Lower lobe of right lung (tissue), 2 donors: Measurements from ENCODE around the gene CCNT1. TPM values are rescaled to one million over a fixed set of nuclear protein-coding genes. Genes with fewer than 3 reads are reported as not detected.

Experiments
- ATAC-seq, 2 donors: fragments of 200-7000 bp; cut with Tn5 transposase; one replicate each; pipeline ENCODE4 v1.9.1; 2020 to 2022; ENCODE audit warnings: mild to moderate bottlenecking in 2 of 2, moderate library complexity in 2 of 2
- DNase-seq: peaks from one replicate; pipeline ENCODE4 v3.0.0-alpha.2; 2020
- H3K27ac ChIP-seq: fragments of 200-600 bp; one replicate; pipeline ENCODE4 v1.8.0; 2022
- H3K27me3 ChIP-seq: fragments of 200-600 bp; one replicate; pipeline ENCODE4 v1.8.0; 2022; ENCODE audit warnings: low read depth
- H3K36me3 ChIP-seq: fragments of 200-600 bp; one replicate; pipeline ENCODE4 v1.8.0; 2022; ENCODE audit warnings: mild to moderate bottlenecking
- H3K4me1 ChIP-seq: fragments of 200-600 bp; one replicate; pipeline ENCODE4 v1.8.0; 2022
- H3K4me3 ChIP-seq: fragments of 200-600 bp; one replicate; pipeline ENCODE4 v1.8.0; 2022; ENCODE audit warnings: mild to moderate bottlenecking
- H3K9me3 ChIP-seq: fragments of 200-600 bp; one replicate; pipeline ENCODE4 v1.8.0; 2022
- intact Hi-C: fragments of 100-400 bp; cut with DNase I; formaldehyde crosslinking; loops from one replicate; pipeline ENCODE4 v1.11.0; 2022
- total RNA-seq: library from RNA; stranded (reverse); fragmentation: NEBNext Ultra II Directional; extraction: Animal tissue kit (Norgen Biotek cat#: 25700); gene quantifications from one replicate; pipeline ENCODE4 v1.2.1, GENCODE V29; 2021
- TF ChIP-seq, protein P1 (sequence below): fragments of 200-600 bp; IDR thresholded peaks from one replicate; pipeline ENCODE4 v1.8.0; 2022; ENCODE audit warnings: antibody characterized with exemption, mild to moderate bottlenecking
- donor health status: DM: no; HTN: yes; CAD: no; lungs with severe emphysema.

CCNT1 gene
- total RNA-seq, 1 donor from 2014 or later, result 34.1 TPM

GRCh38 chr12:48690990-48691389 is 25.5 kb downstream of the CCNT1 start:
- no peak overlapping the region for H3K4me3 ChIP-seq
- H3K9me3 ChIP-seq, result no peaks in the 10 kb centered on the region
- H3K4me1 ChIP-seq, result peaks cover 22% of the 10 kb centered on the region
- no peaks in the 10 kb centered on the region for H3K27me3 ChIP-seq
- intact Hi-C loops, result no loop called here
- ATAC-seq (peak; percentile 67 to 72), DNase-seq (no peak)
- H3K27ac ChIP-seq, result no peak overlapping the region
- peaks cover 62% of the 10 kb centered on the region for H3K36me3 ChIP-seq
- TF ChIP-seq, protein P1, sequence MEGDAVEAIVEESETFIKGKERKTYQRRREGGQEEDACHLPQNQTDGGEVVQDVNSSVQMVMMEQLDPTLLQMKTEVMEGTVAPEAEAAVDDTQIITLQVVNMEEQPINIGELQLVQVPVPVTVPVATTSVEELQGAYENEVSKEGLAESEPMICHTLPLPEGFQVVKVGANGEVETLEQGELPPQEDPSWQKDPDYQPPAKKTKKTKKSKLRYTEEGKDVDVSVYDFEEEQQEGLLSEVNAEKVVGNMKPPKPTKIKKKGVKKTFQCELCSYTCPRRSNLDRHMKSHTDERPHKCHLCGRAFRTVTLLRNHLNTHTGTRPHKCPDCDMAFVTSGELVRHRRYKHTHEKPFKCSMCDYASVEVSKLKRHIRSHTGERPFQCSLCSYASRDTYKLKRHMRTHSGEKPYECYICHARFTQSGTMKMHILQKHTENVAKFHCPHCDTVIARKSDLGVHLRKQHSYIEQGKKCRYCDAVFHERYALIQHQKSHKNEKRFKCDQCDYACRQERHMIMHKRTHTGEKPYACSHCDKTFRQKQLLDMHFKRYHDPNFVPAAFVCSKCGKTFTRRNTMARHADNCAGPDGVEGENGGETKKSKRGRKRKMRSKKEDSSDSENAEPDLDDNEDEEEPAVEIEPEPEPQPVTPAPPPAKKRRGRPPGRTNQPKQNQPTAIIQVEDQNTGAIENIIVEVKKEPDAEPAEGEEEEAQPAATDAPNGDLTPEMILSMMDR, result no peak

DNA sequence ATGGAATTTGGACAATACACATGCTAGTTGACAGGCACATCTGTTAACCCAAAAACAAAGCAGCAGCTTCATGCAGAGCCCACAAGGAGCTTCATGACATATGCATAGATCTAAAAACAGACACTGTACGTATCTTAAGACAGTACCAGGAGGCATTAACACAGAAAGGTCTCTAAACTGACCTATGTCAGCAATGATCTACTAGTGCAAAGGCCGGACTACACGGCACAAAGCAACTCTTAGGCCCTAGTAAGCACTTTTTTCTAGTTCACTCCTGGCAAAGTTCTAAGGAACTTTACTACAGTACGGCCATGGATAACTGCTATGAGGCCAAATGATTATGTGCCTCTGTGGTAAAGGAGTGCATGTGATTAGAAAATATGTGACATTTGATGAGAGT is 26.1 kb downstream of the CCNT1 start:
- Histone ChIP-seq H3K9me3 (no peaks in the 10 kb centered on the region), H3K4me1 (peaks cover 22% of the 10 kb centered on the region), H3K27me3 (no peaks in the 10 kb centered on the region), H3K27ac (no peak overlapping the region), H3K4me3 (no peak overlapping the region), H3K36me3 (peaks cover 56% of the 10 kb centered on the region)
- peak in 1 of 2 donors; percentile 29 for ATAC-seq
- intact Hi-C loops, result no loop called here
- TF ChIP-seq, protein P1, result no peak
- DNase-seq, result no peak

GRCh38 chr12:48688836-48689235 is 27.7 kb downstream of the CCNT1 start:
- ATAC-seq (no peak), DNase-seq (no peak)
- TF ChIP-seq, protein P1, result no peak
- H3K4me1 ChIP-seq, result peaks cover 22% of the 10 kb centered on the region
- H3K36me3 ChIP-seq, result peaks cover 40% of the 10 kb centered on the region
- no peaks in the 10 kb centered on the region for H3K27me3 ChIP-seq
- intact Hi-C loops, result no loop called here
- H3K27ac ChIP-seq, result no peak overlapping the region
- H3K9me3 ChIP-seq, result no peaks in the 10 kb centered on the region
- no peak overlapping the region for H3K4me3 ChIP-seq

DNA sequence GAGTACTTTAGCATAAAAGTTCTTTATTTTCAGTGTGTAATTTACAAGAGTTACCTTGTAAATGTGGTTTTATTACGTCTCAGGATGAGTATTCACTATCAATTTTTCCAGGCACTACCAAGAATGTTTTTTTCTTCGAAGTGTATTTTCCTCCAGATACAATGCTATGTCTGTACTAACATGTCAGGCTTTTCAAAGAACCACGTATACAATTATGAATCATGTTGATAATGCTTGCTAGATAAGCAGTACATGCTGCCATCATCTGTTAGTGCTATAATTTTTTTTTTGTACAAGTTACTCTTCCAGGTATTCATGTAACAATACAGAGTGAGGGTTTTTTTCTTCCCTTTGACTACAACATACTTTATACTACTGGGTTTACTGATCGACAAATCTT is 28.9 kb downstream of the CCNT1 start:
- DNase-seq (no peak), ATAC-seq (no peak)
- H3K4me3 ChIP-seq, result no peak overlapping the region
- intact Hi-C loops, result no loop called here
- no peak overlapping the region for H3K27ac ChIP-seq
- TF ChIP-seq, protein P1, result no peak
- H3K4me1 ChIP-seq, result peaks cover 22% of the 10 kb centered on the region
- peaks cover 28% of the 10 kb centered on the region for H3K36me3 ChIP-seq
- H3K9me3 ChIP-seq, result no peaks in the 10 kb centered on the region
- H3K27me3 ChIP-seq, result no peaks in the 10 kb centered on the region

DNA sequence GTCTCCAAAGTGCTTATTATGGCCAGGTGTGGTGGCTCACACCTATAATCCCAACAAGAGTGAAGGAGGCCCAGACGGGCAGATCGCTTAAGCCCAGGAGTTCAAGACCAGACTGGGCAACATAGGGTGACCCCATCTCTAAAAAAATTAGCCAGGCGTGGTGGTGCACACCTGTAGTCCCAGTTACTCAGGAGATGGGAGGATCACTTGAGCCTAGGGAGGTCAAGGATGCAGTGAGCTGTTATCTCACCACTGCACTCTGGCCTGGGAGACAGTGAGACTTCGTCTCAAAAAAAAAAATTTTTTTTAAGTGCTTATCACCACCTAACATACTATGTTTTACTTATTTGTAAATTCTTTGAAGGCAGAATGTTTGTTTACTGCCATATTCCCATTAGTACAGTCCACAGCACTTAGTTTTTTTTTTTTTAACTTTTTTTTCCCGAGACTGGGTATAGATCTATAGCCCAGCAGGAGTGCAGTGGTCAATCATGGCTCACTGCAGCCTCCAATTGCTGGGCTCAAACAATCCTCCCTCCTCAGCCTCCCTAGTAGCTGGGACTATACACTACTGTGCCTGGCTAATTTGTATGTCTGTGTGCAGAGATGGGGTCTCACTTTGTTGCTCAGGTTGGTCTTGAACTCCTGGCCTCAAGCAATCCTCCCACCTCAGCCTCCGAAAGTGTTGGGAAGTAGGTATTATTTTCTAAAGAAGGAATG is 29.7 kb downstream of the CCNT1 start:
- no peak overlapping the region for H3K27ac ChIP-seq
- peaks cover 13% of the 10 kb centered on the region for H3K4me1 ChIP-seq
- no peak overlapping the region for H3K4me3 ChIP-seq
- no peaks in the 10 kb centered on the region for H3K27me3 ChIP-seq
- H3K36me3 ChIP-seq, result peaks cover 21% of the 10 kb centered on the region
- DNase-seq (no peak), ATAC-seq (no peak)
- no peaks in the 10 kb centered on the region for H3K9me3 ChIP-seq
- TF ChIP-seq, protein P1, result no peak
- intact Hi-C loops, result no loop called here
